ENCODE measurements around the gene ONECUT3. TPM values are rescaled to one million over a fixed set of nuclear protein-coding genes. Genes with fewer than 3 reads are reported as not detected.

ONECUT3 gene
- total RNA-seq, result not detected in 2 replicates

GRCh38 chr19:1752757-1753728 lies at the start of gene ONECUT3:
Gene ONECUT3 (plus strand): TSS chr19:1753506. CDS start chr19:1753663, 157 bp downstream.

GRCh38 chr19:1811942-1812425 lies 58.7 kb downstream of the ONECUT3 start, which contains the start of gene ATP8B3:
Gene ATP8B3 (minus strand): TSS chr19:1812276. CDS start chr19:1811736, 540 bp downstream.

Small RNA genes within 50 kb of the gene (small RNA-seq; reads per million reads assigned to genes)
- not detected for gene RF00017

Other genes with a start within 250 kb of the ONECUT3 start
- gene ADAMTSL5, start 240.5 kb upstream of the ONECUT3 start, total RNA-seq, result 2.6 and 4.2 TPM in 2 replicates
- gene PLK5, start 229.4 kb upstream of the ONECUT3 start, total RNA-seq, result not detected in 2 replicates
- gene MEX3D, start 185.2 kb upstream of the ONECUT3 start, total RNA-seq, result 16.9 and 20.1 TPM in 2 replicates
- 53.3 and 54.6 TPM in 2 replicates for gene MBD3, start 160.6 kb upstream of the ONECUT3 start, total RNA-seq
- 30.5 and 34.6 TPM in 2 replicates for gene UQCR11, start 148.0 kb upstream of the ONECUT3 start, total RNA-seq
- 37.9 and 41.0 TPM in 2 replicates for gene TCF3, start 100.9 kb upstream of the ONECUT3 start, total RNA-seq
- gene ATP8B3, start 58.8 kb downstream of the ONECUT3 start, total RNA-seq, result 3.5 and 3.8 TPM in 2 replicates
- gene REXO1, start 95.0 kb downstream of the ONECUT3 start, total RNA-seq, result 6.5 and 6.6 TPM in 2 replicates
- 3.5 and 4.6 TPM in 2 replicates for gene KLF16, start 110.1 kb downstream of the ONECUT3 start, total RNA-seq
- gene ABHD17A, start 132.0 kb downstream of the ONECUT3 start, total RNA-seq, result 45.9 and 46.7 TPM in 2 replicates
- gene ADAT3, start 151.9 kb downstream of the ONECUT3 start, total RNA-seq, result 1.6 and 2.7 TPM in 2 replicates
- gene SCAMP4, start 151.9 kb downstream of the ONECUT3 start, total RNA-seq, result 46.1 and 47.8 TPM in 2 replicates
- gene CSNK1G2, start 187.7 kb downstream of the ONECUT3 start, total RNA-seq, result 37.7 and 39.9 TPM in 2 replicates

Data from articular chondrocyte of knee joint (primary cell).